ENCODE measurements around the gene TRHDE.

The TRHDE gene

DNA sequence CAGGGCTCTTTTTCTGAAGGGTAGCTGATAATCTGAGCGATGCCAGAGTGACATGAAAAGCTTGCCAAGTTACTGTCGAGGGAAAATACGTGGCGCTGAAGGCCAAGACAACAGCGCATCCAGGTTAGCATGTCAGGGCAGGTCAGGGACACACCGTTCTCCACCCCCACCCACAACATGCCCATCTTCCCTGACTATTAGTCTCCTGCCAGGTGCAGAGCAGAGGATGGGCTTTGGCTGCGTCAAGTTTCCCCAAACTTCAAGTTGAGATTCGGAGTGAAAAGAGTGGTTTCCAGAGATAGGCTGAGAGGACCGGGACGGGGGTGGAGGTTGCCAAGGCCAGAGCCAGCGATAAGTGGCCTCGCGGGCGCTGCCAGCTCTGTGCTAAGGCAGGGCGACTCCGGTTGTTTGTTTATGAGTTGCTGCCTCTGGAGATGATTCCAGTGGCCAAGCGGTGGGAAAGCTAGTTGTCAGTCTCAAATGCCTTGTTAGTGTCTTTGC is 1.7 kb downstream of the TRHDE start:
- no peaks in the 10 kb centered on the region for H3K27me3 ChIP-seq (ENCODE audit: low read length)
- TF ChIP-seq EZH2phosphoT487 (conservative IDR thresholded peaks at IDR 0.05; ENCODE audit: low read length) = no peak
- TF ChIP-seq, protein P1, sequence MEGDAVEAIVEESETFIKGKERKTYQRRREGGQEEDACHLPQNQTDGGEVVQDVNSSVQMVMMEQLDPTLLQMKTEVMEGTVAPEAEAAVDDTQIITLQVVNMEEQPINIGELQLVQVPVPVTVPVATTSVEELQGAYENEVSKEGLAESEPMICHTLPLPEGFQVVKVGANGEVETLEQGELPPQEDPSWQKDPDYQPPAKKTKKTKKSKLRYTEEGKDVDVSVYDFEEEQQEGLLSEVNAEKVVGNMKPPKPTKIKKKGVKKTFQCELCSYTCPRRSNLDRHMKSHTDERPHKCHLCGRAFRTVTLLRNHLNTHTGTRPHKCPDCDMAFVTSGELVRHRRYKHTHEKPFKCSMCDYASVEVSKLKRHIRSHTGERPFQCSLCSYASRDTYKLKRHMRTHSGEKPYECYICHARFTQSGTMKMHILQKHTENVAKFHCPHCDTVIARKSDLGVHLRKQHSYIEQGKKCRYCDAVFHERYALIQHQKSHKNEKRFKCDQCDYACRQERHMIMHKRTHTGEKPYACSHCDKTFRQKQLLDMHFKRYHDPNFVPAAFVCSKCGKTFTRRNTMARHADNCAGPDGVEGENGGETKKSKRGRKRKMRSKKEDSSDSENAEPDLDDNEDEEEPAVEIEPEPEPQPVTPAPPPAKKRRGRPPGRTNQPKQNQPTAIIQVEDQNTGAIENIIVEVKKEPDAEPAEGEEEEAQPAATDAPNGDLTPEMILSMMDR (IDR thresholded peaks at IDR 0.05; ENCODE audit: insufficient read depth, low read length, poor library complexity, severe bottlenecking) = no peak
- H3K9me3 ChIP-seq (ENCODE audit: insufficient read depth, low read length) = no peaks in the 10 kb centered on the region

DNA sequence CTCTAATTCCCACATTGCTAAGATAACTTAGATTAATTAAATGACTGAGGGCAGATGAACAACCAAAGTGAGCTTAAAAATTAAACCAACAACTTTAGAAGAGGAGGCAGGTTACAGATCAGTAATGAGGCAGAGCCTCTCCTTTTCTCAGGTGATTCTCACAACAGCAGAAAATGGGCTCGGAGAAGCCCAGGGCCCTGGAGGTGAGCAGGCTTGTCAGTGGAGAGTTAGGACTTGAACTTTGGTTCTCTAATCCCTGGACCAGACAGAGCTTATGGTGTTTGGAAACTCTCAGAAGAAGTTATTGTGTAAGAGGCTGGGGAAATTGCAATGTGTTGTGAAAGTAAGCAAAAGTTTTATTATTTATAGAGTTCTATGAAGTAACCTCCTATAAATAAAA is 2.8 kb downstream of the TRHDE start:
- no peaks in the 10 kb centered on the region for H3F3A ChIP-seq (ENCODE audit: insufficient read depth)
- H2AFZ ChIP-seq (ENCODE audit: low read depth, low read length, severe bottlenecking) = no peak overlapping the region
- H3K4me2 ChIP-seq (ENCODE audit: low read depth, low read length, poor library complexity, severe bottlenecking) = no peak overlapping the region
- no peak overlapping the region for H3K9ac ChIP-seq (ENCODE audit: low read length)
- H3K27me3 ChIP-seq (ENCODE audit: low read length) = no peaks in the 10 kb centered on the region
- no peaks in the 10 kb centered on the region for H4K20me1 ChIP-seq (ENCODE audit: low read depth, low read length)
- H3K79me2 ChIP-seq (ENCODE audit: insufficient read depth, low read length) = no peaks in the 10 kb centered on the region
- no peaks in the 10 kb centered on the region for H3K36me3 ChIP-seq (ENCODE audit: low read length)
- TF ChIP-seq, protein P1 (IDR thresholded peaks at IDR 0.05; ENCODE audit: insufficient read depth, low read length, poor library complexity, severe bottlenecking) = no peak
- no peak for TF ChIP-seq EZH2phosphoT487 (conservative IDR thresholded peaks at IDR 0.05; ENCODE audit: low read length)
- no peaks in the 10 kb centered on the region for H3K9me3 ChIP-seq (ENCODE audit: insufficient read depth, low read length)
- no peak overlapping the region for H3K4me3 ChIP-seq (ENCODE audit: insufficient read depth, low read length, poor library complexity, severe bottlenecking)
- H3K27ac ChIP-seq (ENCODE audit: low read depth, low read length) = no peak overlapping the region
- H3K9me2 ChIP-seq (replicated peaks; ENCODE audit: insufficient read depth, low read length) = no peaks in the 10 kb centered on the region

More for the DNA sequence above, 1.7 kb downstream of the TRHDE start:
- Histone ChIP-seq H3K27ac (ENCODE audit: low read depth, low read length) (no peak overlapping the region), H3F3A (ENCODE audit: insufficient read depth) (no peaks in the 10 kb centered on the region), H3K9me2 (replicated peaks; ENCODE audit: insufficient read depth, low read length) (no peaks in the 10 kb centered on the region), H3K4me3 (ENCODE audit: insufficient read depth, low read length, poor library complexity, severe bottlenecking) (no peak overlapping the region), H3K36me3 (ENCODE audit: low read length) (no peaks in the 10 kb centered on the region), H2AFZ (ENCODE audit: low read depth, low read length, severe bottlenecking) (no peak overlapping the region), H3K9ac (ENCODE audit: low read length) (no peak overlapping the region), H4K20me1 (ENCODE audit: low read depth, low read length) (no peaks in the 10 kb centered on the region), H3K79me2 (ENCODE audit: insufficient read depth, low read length) (no peaks in the 10 kb centered on the region), H3K4me2 (ENCODE audit: low read depth, low read length, poor library complexity, severe bottlenecking) (no peak overlapping the region)

DNA sequence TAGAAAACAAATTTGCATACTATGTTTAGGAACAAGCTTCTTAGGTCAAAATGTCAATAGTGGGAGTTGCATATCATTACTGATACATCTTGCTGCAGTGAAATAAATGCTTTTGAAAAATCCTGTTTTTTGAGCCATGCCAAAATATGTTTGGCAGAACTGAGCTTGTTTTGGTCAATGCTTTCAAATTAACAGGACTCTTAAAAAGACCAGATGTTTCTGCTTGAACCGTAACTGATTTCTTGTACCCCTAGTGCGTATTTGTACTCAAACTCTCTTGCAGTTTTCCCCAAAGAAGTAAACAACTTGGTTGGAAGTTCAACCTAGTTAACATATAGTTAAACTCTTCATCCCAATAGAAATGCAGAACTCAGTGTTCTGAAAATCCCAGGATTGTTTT is 3.4 kb downstream of the TRHDE start:
- H3K4me2 ChIP-seq (ENCODE audit: low read depth, low read length, poor library complexity, severe bottlenecking) = no peak overlapping the region
- H3K9me3 ChIP-seq (ENCODE audit: insufficient read depth, low read length) = no peaks in the 10 kb centered on the region
- H2AFZ ChIP-seq (ENCODE audit: low read depth, low read length, severe bottlenecking) = no peak overlapping the region
- H3K36me3 ChIP-seq (ENCODE audit: low read length) = no peaks in the 10 kb centered on the region
- no peaks in the 10 kb centered on the region for H4K20me1 ChIP-seq (ENCODE audit: low read depth, low read length)
- no peaks in the 10 kb centered on the region for H3K79me2 ChIP-seq (ENCODE audit: insufficient read depth, low read length)
- H3K9ac ChIP-seq (ENCODE audit: low read length) = no peak overlapping the region
- H3K4me3 ChIP-seq (ENCODE audit: insufficient read depth, low read length, poor library complexity, severe bottlenecking) = no peak overlapping the region
- H3K9me2 ChIP-seq (replicated peaks; ENCODE audit: insufficient read depth, low read length) = no peaks in the 10 kb centered on the region
- no peaks in the 10 kb centered on the region for H3K27me3 ChIP-seq (ENCODE audit: low read length)
- H3K27ac ChIP-seq (ENCODE audit: low read depth, low read length) = no peak overlapping the region
- no peak for TF ChIP-seq EZH2phosphoT487 (conservative IDR thresholded peaks at IDR 0.05; ENCODE audit: low read length)
- TF ChIP-seq, protein P1 (IDR thresholded peaks at IDR 0.05; ENCODE audit: insufficient read depth, low read length, poor library complexity, severe bottlenecking) = no peak
- no peaks in the 10 kb centered on the region for H3F3A ChIP-seq (ENCODE audit: insufficient read depth)

Data from SU-DHL-6 (cell line).